ENCODE data around the gene HCST. TPM values are rescaled to one million over a fixed set of nuclear protein-coding genes. Genes with fewer than 3 reads are reported as not detected.
"Not testable (repeated sequence)": the region's sequence is repeated elsewhere in the genome, so short reads cannot be mapped to it uniquely, and the experiment has no call there.

HCST gene
- total RNA-seq, 1 donor from 2014 or later = not detected

DNA sequence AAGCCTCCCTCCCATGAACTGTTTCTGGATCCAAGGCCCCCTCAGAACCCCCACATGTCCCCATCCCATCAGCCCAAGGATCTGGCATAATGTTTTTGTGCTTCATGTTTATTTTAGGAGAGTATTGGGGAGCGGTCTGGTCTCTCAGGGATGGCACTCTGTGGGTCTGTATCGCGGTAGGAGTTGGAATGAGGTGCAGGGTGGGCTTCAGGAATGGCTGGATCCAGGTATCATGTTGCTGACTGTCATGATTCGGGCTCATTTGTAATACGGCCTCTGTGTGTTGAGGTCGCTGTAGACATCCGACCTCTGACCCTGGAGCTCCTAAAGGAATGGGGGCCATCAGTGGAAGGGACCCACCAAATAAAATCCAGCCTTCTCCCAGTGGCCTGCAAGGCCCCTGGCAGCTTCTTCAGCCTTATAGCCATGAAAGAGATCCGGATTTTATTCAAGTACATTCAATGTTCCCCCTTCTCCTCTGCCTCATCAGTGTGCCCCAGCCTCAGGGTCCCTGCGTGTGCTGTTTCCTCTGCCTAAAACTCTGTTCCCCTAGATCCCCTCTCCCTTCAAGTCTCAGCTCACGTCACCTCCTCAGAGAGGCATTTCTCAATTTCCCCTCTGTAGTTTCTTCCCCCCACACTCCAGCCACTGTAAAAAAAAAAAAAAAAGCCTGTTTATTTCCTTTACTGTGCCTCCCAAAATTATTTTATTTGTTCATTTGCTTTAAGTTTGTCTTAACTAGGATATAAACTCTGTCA is 2.2 kb downstream of the HCST start:
- no peak for DNase-seq (ENCODE audit: low read depth)

DNA sequence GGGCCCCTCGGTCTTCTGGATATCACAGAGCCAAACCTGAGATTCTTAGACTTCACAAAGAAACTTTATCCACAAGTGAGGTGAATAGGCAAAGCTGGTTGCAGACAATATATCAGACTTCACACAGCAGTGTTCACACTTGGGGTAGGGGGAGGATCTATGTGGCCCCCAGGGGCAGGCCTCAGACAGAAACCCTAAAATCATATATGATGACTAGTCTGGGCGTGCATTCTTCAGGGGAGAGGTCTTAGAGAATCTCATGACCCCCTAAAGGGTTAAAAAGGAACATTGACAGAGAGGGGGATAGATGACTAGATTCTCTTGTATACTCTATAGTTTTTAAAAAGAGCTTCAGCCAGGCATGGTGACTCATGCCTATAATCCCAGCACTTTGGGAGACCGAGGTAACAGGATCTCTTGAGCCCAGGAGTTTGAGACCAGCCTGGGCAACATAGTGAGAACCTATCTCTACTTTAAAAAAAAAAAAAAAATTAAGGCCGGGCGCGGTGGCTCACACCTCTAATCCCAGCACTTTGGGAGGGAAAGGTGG is 2.9 kb downstream of the HCST start:
- DNase-seq (ENCODE audit: low read depth) = no peak

GRCh38 chr19:35907377-35907745 is 5.0 kb downstream of the HCST start:
- DNase-seq (ENCODE audit: low read depth) = no peak

DNA sequence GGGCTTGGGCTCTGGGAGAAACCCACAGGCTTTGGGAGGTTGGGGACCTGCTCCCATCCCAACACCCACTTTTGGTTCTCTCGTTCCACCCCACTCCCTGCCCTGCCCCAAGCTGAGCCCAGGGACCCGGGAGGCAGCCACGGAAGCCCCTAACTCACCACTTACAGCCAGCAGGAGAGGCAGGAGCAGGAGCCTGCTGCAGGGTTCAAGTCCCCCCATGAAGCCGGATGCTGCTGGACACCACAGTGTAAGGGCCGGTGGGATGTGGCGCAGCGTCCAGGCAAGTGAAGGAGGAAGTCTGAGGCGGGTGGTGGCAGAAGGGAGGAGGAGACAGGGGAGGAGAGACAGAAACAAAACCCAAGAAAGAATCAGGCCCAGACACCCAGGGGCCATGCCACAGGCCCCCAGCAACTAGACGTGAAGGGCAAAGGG is 5.7 kb downstream of the HCST start, which contains the start of gene TYROBP:
TYROBP (minus strand) TSS at position 286 of the 432 bp plus-strand sequence; CDS start at position 219, 67 bp downstream.
- DNase-seq (ENCODE audit: low read depth) = no peak

DNA sequence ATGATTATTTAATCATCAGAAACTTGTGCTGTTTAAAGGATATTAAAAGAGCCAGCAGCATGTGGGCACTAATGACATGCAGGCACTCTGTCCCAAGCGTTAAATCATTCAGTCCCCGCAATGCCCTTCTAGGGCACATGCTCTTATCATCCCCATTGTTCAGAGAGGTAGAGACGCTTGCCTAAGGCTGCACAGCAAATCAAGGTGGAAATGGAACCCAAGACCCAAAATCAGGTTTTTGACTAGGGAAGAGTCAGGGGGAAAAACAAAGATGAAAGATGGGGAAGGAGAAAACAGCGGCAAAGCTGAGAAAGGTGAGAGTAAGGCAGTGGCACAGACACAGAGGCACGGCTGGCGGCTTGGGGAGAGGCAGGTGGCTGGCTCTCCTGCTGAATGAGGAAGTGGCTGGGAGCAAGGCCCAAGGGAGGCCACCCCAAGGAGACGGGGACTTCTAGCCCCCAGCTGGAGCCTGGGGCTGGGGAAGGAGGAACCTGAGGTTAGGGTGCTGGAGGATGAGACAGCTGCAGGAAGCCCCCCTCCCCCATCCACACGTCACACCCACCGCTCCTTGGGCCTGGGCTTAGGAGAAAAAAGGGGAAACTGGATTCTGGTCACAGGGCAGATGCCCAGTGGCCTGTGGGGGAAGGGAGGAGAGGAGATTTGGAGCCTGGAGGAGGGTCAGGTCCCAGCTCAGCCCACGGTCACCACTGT is 6.8 kb downstream of the HCST start:
- DNase-seq (ENCODE audit: low read depth) = no peak

GRCh38 chr19:35909684-35910035 is 7.3 kb downstream of the HCST start:
- DNase-seq (ENCODE audit: low read depth) = no peak

DNA sequence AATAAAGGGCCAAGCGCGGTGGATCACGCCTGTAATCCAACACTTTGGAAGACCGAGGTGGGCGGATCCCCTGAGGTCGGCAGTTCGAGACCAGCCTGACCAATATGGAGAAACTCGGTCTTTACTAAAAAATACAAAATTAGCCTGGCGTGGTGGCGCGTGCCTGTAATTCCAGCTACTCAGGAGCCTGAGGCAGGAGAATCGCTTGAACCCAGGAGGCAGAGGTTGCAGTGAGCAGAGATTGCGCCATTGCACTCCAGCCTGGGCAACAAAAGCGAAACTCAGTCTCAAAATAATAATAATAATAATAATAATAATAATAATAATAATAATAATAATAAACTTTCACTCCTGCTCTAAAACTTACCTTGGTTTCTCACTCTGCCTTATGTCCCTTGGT is 8.0 kb downstream of the HCST start:
- DNase-seq (ENCODE audit: low read depth) = not testable (repeated sequence)

DNA sequence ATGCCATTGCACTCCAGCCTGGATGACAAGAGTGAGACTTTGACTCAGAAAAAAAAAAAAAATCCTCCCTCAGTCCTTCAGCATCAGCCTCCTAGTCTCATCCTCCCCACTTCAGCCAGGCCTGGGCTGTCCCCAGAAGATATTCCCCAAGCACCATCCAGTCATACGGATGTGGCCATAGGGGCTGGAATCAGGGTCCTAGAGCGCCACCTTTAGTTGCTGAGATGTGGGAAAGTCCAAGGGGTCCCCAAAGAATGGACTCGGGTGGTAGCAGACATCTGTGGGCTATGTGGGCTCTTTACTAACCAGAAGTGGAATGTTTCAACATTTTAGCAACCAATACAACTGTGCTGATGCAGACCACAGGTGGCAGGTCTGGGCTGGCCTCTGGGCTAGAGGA is 8.8 kb downstream of the HCST start:
- DNase-seq (ENCODE audit: low read depth) = no peak

GRCh38 chr19:35911790-35912189 is 9.5 kb downstream of the HCST start:
- DNase-seq (ENCODE audit: low read depth) = peak; percentile 88

DNA sequence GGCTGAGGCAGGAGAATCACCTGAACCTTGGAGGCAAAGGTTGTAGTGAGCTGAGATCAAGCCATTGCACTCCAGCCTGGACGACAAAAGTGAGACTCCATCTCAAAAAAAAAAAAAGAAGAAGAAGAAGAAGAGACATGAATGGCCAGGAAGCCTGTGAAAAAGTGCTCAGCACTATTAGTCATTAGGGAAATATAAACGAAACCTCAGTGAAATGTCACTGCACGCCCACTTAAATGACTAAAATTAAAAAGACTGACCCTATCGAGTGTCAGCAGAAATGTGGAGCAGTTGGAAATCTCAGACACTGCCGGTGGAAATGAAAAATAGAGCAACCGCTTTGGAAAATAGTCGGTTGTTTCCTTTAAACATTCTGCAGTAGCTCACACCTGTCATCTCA is 11.3 kb downstream of the HCST start:
- no peak for DNase-seq (ENCODE audit: low read depth)

DNA sequence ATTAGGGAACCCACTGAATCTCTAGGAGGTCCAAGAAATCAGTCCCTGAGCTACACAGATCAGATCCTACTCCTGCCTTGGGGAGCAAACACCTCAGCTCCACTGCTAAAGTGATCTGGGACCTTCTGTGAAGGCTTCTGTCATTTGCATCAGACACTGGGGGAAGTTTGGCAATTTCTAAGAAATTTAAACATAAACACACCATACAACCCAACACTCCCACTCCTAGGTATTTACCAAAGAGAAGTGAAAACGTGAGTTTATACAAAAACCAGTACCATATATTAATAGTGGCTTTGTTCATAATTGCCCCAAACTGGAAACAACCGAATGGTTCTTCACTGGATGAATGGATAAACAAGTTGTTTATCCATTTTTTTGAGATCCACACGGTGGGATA is 13.1 kb downstream of the HCST start:
- no peak for DNase-seq (ENCODE audit: low read depth)

DNA sequence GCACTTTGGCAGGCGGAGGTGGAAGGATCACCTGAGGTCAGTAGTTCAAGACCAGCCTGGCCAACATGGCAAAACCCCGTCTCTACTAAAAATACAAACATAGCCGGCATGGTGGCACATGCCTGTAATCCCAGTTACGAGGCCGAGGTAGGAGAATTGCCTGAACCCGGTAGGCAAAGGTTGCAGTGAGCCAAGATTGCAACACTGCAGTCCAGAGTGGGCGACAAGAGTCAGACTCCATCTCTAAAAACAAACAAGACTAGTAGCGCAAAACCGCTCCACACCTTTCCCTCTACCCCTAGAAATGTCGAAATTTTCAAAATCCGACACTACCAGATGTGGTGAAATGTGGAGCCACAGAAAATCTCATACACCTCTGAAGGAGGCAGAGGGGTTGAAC is 17.0 kb downstream of the HCST start:
- DNase-seq (ENCODE audit: low read depth) = no peak

DNA sequence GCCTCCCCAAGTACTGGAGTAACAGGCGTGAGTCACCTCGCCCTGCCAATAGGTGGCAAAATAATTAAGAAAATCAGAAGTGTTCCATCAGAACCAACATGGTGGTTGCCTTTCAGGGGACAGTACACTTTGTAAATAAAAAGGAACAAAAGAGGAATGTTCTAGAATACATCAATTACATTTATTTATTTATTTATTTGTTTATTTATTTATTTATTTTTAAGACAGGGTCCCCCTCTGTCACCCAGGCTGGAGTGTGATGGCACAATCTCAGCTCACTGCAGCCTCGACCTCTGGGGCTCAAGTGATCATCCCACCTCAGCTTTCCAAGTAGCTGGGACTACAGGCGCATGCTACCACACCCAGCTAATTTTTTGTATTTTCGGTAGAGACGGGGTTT is 18.7 kb downstream of the HCST start:
- DNase-seq (ENCODE audit: low read depth) = no peak

DNA sequence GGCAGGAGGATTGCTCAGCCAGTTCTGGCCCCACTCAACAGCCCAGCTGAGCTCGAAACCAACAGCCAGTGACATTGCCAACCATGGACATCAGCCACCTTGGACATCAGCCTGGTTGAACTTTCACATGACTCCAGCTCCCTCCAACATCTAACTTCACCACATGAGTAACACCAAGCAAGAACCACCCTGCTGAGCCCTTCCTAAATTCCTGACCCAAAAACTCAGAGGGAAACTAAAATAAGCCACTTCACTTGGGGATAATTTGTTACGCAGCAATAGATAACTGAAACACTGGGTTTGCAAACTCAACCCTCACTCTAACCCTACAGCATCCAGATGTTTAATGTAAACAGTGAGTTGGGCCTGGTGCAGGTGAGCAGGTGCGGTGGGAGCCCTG is 23.2 kb downstream of the HCST start:
- DNase-seq (ENCODE audit: low read depth) = no peak

GRCh38 chr19:35928507-35928906 is 26.2 kb downstream of the HCST start:
- DNase-seq (ENCODE audit: low read depth) = peak; percentile 34

GRCh38 chr19:35929876-35930275 is 27.5 kb downstream of the HCST start:
- no peak for DNase-seq (ENCODE audit: low read depth)

DNA sequence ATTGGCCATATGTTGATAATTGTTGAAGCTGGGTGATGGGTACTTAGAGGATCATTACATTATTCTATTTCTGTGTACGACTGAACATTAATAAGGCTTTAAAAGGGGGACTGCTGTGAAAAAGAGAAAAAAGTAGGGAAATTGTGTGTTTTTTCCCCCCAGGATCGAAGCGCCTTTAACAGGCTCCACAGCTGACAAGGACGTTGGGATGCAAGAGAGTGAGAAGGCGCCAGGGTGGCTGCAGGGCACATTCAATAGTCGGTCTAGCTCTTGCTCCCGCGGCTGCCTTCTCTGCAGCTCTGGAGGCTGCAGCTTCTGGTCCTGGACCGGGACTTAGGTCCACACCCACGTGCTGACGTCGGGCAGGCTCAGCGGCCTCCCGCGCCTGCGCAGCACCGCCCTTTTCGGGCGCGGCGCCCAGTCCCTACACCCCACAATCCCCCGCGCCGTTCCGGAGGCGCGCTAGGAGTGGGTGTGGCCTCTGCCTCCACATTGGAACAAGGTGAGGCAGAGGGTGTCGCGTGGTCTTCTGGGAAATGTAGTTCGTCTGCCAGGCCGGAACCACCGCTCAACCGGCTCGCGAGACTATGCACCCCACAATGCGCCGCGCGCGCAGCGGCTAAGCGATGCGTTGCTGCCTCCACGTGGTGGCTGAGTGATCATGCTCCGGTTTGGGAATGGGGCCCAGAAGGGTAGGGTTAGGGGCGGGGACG is 29.0 kb downstream of the HCST start:
- peak; percentile 97 for DNase-seq (ENCODE audit: low read depth)

GRCh38 chr19:35931874-35932202 is 29.5 kb downstream of the HCST start:
- DNase-seq (ENCODE audit: low read depth) = no peak

- DNase-seq (ENCODE audit: low read depth) = no peak
Measured at GRCh38 chr19:35932291-35932936, 30.1 kb downstream of the HCST start.

DNA sequence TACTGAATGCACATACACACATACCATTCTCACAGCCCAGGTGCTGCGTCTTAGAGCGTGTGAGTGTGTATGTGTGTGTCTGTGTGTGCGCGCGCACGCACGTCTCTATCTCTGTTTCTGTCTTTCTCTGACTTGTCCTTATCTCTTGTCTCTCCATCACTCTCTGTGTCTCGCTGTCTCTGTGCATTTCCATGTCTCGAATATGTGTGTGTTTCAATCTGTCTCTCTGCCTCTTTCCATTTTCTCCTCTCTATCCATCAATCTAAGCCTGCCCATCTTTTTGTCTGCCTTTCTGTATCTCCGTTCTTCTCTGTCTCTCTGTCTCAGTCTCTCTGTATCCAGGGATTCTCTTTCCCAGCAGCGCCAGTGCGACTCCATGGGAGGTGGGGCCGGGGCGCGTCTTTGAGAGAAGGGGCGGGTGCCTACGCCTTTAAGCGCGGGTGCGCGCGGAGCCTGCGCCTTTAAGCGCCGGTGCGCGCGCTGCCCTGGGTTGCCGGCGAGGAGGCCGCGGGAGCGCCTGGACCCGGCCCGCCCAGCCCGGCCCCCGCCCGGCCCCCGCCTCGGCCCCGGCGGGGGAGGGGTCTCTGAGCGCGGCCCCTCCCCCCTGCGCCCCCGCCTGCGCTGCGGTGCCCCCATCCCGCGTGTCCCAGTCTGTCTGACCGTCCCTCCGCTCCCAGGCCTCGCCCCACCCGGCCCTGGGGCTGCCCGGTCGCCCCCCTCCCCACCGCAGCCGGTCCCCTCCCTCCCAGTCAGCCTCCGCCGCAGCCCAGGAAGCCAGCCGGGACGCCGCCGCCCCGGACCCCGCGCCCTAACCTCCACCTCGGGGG is 33.8 kb downstream of the HCST start, which contains the start of gene LRFN3:
LRFN3 (plus strand) TSS at position 464 of the 827 bp plus-strand sequence. CDS start 3,052 bp downstream, outside the sequence.
- DNase-seq (ENCODE audit: low read depth) = peak; percentile 14

GRCh38 chr19:35936738-35937268 is 34.5 kb downstream of the HCST start:
- no peak for DNase-seq (ENCODE audit: low read depth)

Data from renal cortical epithelial cell (primary cell).